Activated CD8-positive, alpha-beta T cell treated with anti-CD3 and anti-CD28 coated beads for 36 hours (primary cell): ENCODE results near the gene IMPDH1. TPM values are rescaled to one million over a fixed set of nuclear protein-coding genes. Genes with fewer than 3 reads are reported as not detected.

ENCODE experiments used
- ATAC-seq: fragments of 200-7000 bp; cut with Tn5 transposase; one replicate; pipeline ENCODE4 v1.10.0; 2021; ENCODE audit warnings: mild to moderate bottlenecking, moderate library complexity
- CTCF ChIA-PET: fragments of 350-600 bp; sonication (Branson Sonifier 250); formaldehyde crosslinking; loops from one replicate; lab custom pipeline; 2021; ENCODE audit warnings: antibody characterized with exemption; lab: Charles Lee
- POLR2A ChIA-PET: fragments of 350-600 bp; sonication (Branson Sonifier 250); formaldehyde crosslinking; loops from one replicate; lab custom pipeline; 2021; ENCODE audit warnings: antibody characterized with exemption; lab: Charles Lee
- DNase-seq: peaks from one replicate; pipeline ENCODE4 v3.0.0-alpha.2; 2020
- H3K27ac Mint-ChIP-seq: one replicate; pipeline ENCODE4 v1.8.0; 2021; ENCODE audit warnings: mild to moderate bottlenecking, mixed read lengths
- H3K27me3 Mint-ChIP-seq: one replicate; pipeline ENCODE4 v1.8.0; 2021; ENCODE audit warnings: mixed read lengths
- H3K36me3 Mint-ChIP-seq: one replicate; pipeline ENCODE4 v1.8.0; 2021; ENCODE audit warnings: low read depth, mixed read lengths
- H3K4me1 Mint-ChIP-seq: one replicate; pipeline ENCODE4 v1.8.0; 2021; ENCODE audit warnings: low read depth, mixed read lengths
- H3K4me3 Mint-ChIP-seq: one replicate; pipeline ENCODE4 v1.8.0; 2021; ENCODE audit warnings: mild to moderate bottlenecking, moderate library complexity, mixed read lengths
- H3K9me3 Mint-ChIP-seq: one replicate; pipeline ENCODE4 v1.8.0; 2021; ENCODE audit warnings: mixed read lengths
- CTCF ChIP-seq: fragments of 200-600 bp; IDR thresholded peaks from one replicate; pipeline ENCODE4 v1.8.0; 2022; ENCODE audit warnings: antibody characterized with exemption, mild to moderate bottlenecking
- intact Hi-C: fragments of 100-400 bp; cut with micrococcal nuclease; formaldehyde crosslinking; loops from one replicate; pipeline ENCODE4 v1.10.0; 2022
- total RNA-seq, 2 experiments: library from RNA; stranded (reverse); gene quantifications; one replicate each; pipeline ENCODE4 v1.2.3, GENCODE V29; 2021

The IMPDH1 gene
- total RNA-seq, 2 experiments from 2014 or later: 60.5 to 68.1 TPM

GRCh38 chr7:128373606-128374005, 36.2 kb downstream of the IMPDH1 start:
- no peak for TF ChIP-seq CTCF
- no peaks in the 10 kb centered on the region for H3K4me1 Mint-ChIP-seq
- no peak for DNase-seq
- H3K27ac Mint-ChIP-seq: no peak overlapping the region
- intact Hi-C loops: no loop called here
- ChIA-PET CTCF (interaction anchor here (0.6 to 5.1 kb wide), 9 partner anchors 8 to 53 kb away, joined by 3 to 38 read pairs (median 5); no protein-coding TSS in a partner anchor), POLR2A (interaction anchor here (0.5 kb wide), 1 partner anchor 23 kb away, joined by 3 read pairs; no protein-coding TSS in a partner anchor)
- no peak overlapping the region for H3K4me3 Mint-ChIP-seq
- peaks cover 6% of the 10 kb centered on the region for H3K27me3 Mint-ChIP-seq
- no peaks in the 10 kb centered on the region for H3K9me3 Mint-ChIP-seq
- no peak for ATAC-seq
- H3K36me3 Mint-ChIP-seq: no peaks in the 10 kb centered on the region

- no peak for ATAC-seq
- DNase-seq: no peak
- H3K27me3 Mint-ChIP-seq: peaks cover 14% of the 10 kb centered on the region
- H3K36me3 Mint-ChIP-seq: no peaks in the 10 kb centered on the region
- intact Hi-C loops: no loop called here
- CTCF ChIA-PET: interaction anchor here (0.8 to 5.1 kb wide), 3 partner anchors 11 to 23 kb away, joined by 3 to 38 read pairs (median 18); no protein-coding TSS in a partner anchor
- H3K27ac Mint-ChIP-seq: no peak overlapping the region
- no peaks in the 10 kb centered on the region for H3K9me3 Mint-ChIP-seq
- no peak overlapping the region for H3K4me3 Mint-ChIP-seq
- no peaks in the 10 kb centered on the region for H3K4me1 Mint-ChIP-seq
- TF ChIP-seq CTCF: no peak
- POLR2A ChIA-PET: no interaction called here
Observed at GRCh38 chr7:128370491-128370890, 39.3 kb downstream of the IMPDH1 start.

GRCh38 chr7:128366986-128367385, 42.8 kb downstream of the IMPDH1 start:
- Mint-ChIP-seq H3K27ac (no peak overlapping the region), H3K36me3 (no peaks in the 10 kb centered on the region), H3K4me1 (peaks cover 10% of the 10 kb centered on the region), H3K27me3 (peaks cover 34% of the 10 kb centered on the region), H3K9me3 (no peaks in the 10 kb centered on the region), H3K4me3 (no peak overlapping the region)
- DNase-seq (no peak), ATAC-seq (no peak)
- intact Hi-C loops: no loop called here
- CTCF ChIA-PET: interaction anchor here (0.8 to 1.8 kb wide), 3 partner anchors 18 to 20 kb away, joined by 3 to 11 read pairs (median 4); no protein-coding TSS in a partner anchor
- no peak for TF ChIP-seq CTCF
- POLR2A ChIA-PET: interaction anchor here (1.0 kb wide), 1 partner anchor 17 kb away, joined by 4 read pairs; no protein-coding TSS in a partner anchor

GRCh38 chr7:128366300-128366699, 43.5 kb downstream of the IMPDH1 start:
- ATAC-seq (no peak), DNase-seq (no peak)
- TF ChIP-seq CTCF: no peak
- no peaks in the 10 kb centered on the region for H3K36me3 Mint-ChIP-seq
- POLR2A ChIA-PET: no interaction called here
- H3K27ac Mint-ChIP-seq: no peak overlapping the region
- peaks cover 38% of the 10 kb centered on the region for H3K27me3 Mint-ChIP-seq
- CTCF ChIA-PET: interaction anchor here (0.8 to 1.8 kb wide), 3 partner anchors 18 to 21 kb away, joined by 3 to 11 read pairs (median 4); no protein-coding TSS in a partner anchor
- H3K4me3 Mint-ChIP-seq: no peak overlapping the region
- intact Hi-C loops: no loop called here
- peaks cover 14% of the 10 kb centered on the region for H3K4me1 Mint-ChIP-seq
- H3K9me3 Mint-ChIP-seq: no peaks in the 10 kb centered on the region

- Mint-ChIP-seq H3K9me3 (no peaks in the 10 kb centered on the region), H3K4me3 (no peak overlapping the region), H3K27ac (no peak overlapping the region), H3K27me3 (peaks cover 42% of the 10 kb centered on the region), H3K36me3 (no peaks in the 10 kb centered on the region), H3K4me1 (peaks cover 19% of the 10 kb centered on the region)
- intact Hi-C loops: no loop called here
- DNase-seq (no peak), ATAC-seq (no peak)
- TF ChIP-seq CTCF: no peak
- POLR2A ChIA-PET: no interaction called here
- CTCF ChIA-PET: interaction anchor here (1.4 to 1.8 kb wide), 2 partner anchors 18 to 21 kb away, joined by 5 to 11 read pairs; no protein-coding TSS in a partner anchor
Observed at GRCh38 chr7:128365432-128365831, 44.4 kb downstream of the IMPDH1 start.
